Stimulated activated CD8-positive, alpha-beta memory T cell treated with anti-CD3 and anti-CD28 coated beads, Interleukin-7, amount 100 ng/mL, for 4 hours (primary cell): ENCODE measurements around the gene LDLRAP1.

ENCODE experiments used
- DNase-seq, 2 donors: peaks; one replicate each; pipeline ENCODE4 v3.0.0-alpha.2; 2020; ENCODE audit warnings: low read depth in 2 of 2

The LDLRAP1 gene

DNA sequence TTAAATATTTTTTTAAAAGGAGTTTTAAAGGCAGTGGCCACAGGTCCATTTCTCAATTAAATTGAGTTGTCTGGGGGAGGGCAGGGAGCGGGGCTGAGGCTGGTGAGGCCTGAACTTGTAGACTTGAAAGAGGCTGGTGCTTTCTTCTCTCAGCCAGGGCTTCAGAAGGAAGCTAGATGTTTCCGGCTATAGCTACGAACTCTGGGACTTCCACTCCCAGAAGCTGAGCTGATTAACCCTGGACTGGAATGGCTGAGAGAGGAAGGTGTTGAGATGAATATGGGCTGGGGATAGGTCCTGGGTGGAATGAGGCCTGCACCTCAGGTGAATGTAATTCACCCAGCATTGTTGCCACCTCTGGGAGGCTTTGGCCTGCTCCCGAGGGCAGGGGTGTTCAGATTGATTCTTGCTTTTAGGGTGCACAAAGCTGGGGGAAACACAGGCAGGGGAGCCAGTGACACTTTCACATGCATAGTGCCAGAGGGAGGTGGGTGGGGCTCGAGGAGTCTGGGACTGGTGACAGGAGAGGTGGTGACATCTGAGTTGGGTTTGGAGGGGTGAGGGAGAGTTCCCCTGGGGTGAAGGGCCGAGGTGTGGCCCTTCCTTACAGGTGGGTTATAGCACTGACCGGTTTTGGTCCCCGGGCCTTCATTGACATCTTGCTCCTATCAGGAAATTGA, 18.2 kb downstream of the LDLRAP1 start:
- no peak for DNase-seq

DNA sequence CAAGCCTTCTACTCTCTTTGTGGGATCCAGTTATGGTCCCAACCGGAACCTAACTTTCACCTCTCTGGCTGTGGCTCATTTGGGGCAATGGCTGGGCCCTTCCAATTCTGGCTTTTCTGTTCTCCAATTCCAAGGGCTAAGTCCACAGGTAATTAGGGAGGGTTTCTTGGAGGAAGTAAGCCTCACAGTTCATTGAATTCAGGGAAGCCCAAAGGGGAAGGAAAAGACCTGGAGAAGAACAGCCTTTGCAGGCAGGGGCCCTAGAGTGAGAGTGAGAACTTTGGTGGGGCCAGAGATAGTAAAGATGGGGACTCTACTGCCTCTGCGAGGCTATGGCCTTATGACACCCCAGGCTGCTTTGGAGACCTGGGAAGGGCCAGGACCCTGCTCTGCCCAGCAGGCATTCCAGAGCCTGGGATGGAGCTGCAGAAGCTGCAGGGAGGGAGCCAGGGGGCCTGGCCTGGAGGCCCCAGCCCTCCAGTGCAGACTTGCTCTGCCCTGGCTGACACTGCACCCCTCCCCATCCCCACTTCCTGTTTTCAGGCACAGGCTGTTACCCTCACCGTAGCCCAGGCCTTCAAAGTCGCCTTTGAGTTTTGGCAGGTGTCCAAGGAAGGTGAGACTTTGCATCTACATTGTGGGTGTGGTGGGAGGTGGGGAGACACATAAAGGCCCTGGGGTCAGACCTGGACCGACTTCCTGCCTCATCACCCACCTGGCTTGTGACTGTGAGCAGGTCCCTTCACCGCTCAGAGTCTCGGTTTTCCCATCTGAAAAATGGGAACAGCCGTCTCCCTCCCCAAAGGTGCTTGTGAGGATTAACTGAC, 18.9 kb downstream of the LDLRAP1 start:
- DNase-seq = peak; percentile 44 to 48

DNA sequence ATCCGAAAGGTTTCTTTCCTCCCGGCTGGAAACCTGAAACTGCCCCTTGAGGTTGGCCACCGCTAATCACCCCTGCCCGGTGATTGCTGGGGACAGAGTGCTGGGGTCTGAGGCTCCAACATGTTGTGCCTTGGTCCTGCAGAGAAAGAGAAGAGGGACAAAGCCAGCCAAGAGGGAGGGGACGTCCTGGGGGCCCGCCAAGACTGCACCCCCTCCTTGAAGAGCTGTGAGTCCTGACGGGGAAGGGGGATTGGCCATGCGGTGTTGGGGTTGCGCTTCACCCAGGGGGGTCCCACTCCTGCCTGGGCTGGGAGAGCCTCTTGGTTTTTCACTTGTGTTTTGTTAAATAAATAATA, 19.5 kb downstream of the LDLRAP1 start:
- no peak for DNase-seq

DNA sequence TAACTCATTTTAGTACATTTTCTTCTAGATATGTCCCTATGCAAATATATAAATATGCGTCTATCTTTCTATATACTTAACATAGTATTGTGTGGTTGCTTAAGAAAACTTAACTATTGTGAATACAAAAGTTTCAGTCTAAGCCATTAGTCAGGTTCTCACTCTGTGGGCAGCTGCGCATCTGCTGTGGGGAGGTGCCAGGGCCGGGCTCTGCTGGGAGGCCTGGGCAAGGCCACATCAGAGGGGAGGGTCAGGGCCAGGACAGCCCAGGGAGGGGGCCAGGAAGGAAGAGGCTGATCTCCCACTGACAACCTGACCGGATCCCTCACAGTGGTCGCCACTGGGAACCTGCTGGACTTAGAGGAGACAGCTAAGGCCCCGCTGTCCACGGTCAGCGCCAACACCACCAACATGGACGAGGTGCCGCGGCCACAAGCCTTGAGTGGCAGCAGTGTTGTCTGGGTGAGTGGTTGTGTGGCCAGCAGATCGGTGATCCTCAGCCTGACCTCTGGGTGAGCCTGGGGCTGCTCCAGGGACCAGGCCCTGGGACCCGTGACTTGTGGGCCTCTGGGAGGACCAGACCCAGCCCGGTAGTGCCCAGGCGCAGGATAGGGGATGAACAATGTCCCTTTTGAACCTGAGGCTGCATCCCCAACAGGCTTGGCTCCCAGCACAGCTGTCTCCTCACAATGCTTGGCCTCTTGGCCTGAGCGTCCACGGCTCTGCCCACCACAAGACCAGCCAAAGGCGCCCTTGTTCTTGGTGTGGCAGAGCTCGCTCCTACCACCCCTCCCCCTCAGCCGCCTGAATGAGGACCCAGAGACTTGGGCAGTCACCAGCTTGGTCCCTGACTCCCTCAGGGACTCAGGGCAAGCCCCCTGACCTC, 20.2 kb downstream of the LDLRAP1 start:
- no peak for DNase-seq

DNA sequence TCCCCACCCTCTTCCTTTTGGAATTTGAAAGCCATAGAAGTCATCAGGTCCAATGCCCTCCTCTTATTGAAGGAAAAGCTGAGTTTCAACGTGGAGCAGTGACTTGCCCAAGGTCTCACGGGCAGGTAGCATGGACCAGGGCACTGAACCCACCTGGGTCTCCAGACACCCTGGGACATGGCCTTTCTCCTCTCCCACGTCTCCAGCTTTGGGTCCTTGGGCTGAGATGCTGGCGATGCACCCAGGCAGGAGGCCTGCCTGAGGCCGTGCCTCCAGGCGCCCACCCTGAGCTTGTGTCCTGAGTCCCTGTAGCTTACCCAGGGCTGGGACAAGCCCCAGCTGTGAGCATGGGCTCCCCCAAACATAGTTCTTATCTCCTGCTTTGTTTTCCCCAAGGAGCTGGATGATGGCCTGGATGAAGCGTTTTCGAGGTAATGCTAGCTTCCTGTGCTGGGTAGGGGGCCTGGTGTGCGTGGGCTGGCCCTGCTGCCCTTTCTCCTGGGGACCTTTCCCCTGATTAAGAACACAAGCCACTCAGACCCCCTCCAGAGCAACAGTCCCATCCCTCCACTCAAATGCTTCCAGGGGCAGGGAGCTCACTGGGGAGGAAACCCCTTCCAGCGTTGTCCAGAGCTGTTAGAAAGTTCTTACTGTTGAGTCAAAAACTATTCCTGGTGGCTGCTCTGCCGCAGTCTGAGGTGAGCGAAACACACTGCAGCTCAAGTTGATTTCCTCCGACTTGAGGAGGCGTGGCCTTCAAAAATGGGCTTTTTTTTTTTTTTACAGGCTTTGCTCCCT, 21.6 kb downstream of the LDLRAP1 start:
- no peak for DNase-seq

DNA sequence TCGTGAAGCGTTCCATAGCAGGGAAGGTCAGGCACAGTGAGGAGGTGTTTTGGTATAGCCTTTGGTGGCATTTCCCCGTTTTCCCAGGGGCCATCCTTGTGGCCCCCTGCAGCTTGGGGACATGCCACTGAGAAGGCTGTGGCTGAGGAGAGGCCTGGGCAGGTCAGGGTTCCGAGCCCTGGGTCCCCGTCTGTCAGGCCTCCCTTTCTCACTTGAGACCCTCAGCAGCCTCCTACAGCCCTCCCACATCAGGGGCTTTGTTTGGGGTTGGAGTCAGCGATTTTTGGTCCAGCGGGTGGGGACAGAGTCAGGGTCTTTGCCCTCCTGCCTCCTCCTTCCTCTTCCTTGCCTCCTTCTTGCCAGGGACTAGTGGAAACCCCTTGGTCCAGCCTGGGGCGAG, 22.2 kb downstream of the LDLRAP1 start:
- DNase-seq = no peak

DNA sequence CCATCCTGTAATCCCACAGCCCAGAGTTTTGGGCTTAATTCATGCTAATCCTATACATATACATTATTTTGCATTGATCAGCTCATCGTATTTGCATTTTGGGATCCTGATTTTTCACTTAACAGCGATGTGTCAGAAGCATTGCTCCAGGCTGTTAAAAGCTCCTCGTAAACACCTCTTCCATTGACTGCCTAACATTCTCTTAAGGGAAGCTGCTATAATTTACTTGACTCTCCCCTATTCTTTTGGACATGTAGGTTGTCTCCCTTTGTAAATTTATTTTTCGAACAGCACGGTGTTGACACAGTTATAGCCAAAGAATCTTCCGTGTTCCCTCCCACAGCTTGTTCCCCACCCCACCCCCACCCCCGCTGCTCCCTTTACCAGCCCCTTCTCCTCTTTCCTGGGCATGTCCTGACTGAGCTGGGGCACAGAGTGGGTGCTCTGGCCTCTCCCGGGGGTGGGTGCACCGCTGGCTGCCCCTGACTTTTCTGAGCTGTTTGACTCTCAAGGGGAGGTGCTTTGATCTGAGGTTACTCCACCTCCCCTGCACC, 22.8 kb downstream of the LDLRAP1 start:
- no peak for DNase-seq

DNA sequence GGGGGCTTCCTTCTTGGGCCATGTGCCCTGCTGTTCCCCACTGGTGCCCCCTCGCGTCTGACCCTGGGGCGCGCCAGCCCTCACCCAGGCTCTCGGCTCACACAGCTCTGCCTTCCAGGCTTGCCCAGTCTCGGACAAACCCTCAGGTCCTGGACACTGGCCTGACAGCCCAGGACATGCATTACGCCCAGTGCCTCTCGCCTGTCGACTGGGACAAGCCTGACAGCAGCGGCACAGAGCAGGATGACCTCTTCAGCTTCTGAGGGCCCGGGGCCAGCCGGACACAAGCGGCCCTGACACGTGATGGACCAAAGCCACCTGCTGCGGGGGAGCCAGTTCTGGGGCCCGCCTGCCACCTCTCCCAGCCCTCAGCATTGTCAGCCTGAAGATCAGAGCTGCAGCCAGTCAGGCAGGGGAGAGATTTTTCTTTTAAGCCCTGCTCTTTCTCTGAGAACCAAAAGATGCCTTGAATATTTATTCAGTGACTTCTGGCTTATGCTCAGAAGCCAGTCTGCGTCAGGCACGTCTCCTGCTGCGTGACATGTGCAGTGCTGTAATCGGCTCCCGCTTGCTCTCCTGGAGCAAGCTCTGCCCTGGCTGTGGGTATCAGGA, 23.4 kb downstream of the LDLRAP1 start:
- peak in 1 of 2 donors; percentile 36 for DNase-seq

DNA sequence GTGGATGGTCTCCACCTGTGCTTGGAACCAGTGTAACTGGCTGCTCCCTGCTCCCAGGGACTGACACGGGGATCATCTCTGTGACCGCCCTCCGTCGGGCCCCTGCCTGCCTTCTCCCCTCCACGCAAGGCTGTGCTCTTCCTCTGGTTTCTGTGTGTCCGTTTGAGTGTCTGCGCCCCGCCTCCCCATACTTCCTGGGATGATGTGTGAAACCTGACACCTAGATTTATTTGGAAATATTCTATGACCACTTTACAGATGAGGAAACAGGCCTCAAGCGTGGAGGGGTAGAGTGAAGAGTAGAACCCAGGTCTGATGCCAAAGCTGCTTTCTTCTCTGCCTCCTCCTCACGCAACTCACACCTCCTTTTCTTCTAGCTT, 24.3 kb downstream of the LDLRAP1 start:
- DNase-seq = no peak

DNA sequence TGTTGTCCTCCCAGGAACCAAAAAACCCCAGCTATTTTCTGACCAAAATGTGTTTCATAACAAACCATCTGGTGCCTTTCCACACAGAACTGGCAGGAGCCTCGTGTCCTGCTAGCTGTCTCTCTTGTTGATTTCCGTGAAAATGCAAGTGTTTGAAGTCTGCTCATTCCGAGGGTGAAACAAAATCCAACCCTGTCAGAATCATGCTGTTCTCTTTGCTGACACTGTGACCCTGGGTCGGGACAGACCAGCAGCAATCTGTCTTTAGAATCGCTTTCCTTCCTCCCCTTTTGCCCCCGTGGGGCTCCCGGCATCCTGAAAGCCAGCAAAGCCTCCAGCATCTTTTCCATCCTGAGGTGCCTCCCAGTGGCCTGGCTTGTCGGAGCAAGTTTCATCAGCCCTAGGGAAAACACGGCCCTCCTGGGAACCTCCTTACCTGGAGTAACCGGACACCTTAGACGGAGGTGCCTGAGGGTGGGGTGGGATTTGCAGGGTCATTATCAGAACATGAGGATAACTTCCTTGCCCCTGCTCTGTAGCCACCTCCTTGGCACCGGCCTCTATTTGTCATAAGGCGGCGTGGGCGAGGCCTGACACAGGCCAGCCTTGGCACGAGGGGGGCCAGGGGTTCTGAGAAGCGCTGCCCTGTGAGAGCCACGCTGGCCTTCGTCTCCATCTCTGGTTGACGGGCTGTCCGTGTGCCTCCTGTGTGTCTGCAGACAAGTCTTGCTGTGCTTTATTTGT, 24.9 kb downstream of the LDLRAP1 start:
- DNase-seq = no peak

DNA sequence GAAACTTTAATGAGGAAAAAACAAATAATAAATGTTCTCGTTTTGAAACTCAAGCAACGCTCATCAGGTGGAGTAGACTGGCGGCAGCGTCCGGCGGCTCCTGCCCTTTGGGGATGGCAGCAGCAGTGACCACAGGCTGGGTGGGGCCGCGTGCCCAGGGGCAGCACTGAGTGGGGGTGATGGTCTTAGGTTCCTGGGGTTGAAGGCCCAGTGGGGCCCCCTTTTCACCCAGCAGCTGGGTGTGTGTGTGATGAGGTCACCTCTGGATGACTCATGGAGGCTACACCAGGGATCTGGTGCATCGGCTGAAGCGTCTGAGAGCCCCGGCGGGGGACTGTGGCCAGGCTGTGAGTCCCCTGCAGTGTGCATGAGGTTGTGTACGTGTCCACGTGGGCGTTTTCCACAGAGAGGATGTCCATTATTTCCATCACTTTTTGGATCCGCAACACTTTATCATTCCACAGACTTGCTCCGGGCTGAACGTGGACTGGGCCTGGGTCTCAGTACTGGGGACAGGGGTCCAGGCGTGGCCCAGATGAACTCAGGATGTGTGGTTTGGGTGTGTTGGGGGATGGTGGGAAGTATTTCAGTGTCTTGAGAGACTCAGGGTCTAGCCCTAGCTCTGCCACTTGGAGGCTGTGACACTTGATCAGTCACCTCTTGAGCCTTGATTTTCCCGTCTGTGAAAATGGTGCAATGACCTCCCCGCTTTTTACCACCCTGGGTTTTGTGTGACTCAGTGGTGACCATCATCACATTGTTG, 25.6 kb downstream of the LDLRAP1 start:
- DNase-seq = peak in 1 of 2 donors; percentile 23

DNA sequence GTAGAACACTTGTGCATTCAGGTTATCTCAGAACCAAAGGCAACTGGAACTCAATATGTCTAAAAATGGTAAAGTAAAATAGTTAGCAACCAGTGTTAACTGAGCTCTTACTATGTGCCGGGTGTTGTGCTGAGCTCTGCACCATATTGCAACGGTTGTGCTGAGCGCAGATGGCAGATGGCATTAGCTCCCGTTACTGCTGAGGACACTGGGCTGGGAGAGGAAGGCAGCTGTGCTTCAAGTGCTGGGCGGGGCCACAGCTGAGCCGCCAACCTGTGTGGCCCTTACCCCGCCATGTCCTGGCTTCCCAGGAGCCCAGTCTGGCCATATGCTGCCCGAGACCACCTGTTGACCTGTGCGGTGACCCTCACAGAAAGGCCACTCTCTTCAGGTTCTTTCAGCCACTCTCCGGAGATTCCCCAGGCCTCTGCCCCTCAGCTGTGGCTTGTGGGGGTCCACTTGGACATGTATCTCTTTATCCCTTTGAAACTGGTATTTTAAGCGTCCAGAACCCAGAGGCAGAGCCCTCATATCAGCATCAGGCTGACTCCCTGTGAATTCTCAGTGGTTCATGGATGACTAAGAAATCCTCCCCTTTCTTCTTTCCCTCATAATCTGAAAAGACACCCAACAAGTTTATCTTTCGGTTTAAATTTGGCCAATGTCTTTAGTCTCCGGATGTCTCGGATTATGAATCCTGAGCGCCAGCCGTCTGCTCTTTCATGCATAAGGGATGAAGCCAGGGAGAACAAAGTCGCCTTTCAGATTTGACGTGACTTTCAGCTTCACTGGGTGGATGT, 26.4 kb downstream of the LDLRAP1 start:
- no peak for DNase-seq

DNA sequence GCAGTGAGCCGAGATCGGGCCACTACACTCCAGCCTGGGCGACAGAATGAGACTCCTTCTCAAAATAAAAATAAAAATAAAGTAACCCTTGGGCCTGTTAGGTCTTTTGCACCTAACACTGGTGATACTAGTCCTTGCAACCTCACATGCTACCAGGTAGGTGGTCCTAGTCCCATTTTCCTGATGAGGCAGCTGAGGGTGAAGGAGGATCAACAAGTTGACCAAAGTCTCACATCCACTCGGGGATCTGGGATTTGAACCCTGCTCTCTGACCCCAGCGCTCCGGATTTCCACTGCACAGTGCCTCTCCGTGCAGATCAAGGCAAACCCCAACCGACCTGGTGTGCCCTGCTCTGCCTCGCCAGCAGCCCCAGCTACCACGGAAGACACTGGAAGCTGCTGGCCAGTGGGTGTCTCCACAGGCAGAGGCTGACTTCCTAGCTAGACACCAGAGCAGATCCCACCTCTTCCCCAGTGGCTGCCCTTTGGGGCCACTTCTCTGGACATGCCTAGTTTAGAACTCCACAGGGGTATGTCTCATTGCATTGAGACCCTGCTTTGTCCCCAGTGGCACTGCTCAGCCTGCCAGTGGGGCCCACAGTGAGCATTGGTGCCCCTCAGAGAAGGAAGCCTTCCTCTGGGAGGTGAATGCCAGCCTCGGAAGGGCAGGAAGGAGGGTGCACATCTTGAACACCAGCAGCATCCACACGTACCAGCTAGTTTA, 27.6 kb downstream of the LDLRAP1 start:
- DNase-seq = no peak

DNA sequence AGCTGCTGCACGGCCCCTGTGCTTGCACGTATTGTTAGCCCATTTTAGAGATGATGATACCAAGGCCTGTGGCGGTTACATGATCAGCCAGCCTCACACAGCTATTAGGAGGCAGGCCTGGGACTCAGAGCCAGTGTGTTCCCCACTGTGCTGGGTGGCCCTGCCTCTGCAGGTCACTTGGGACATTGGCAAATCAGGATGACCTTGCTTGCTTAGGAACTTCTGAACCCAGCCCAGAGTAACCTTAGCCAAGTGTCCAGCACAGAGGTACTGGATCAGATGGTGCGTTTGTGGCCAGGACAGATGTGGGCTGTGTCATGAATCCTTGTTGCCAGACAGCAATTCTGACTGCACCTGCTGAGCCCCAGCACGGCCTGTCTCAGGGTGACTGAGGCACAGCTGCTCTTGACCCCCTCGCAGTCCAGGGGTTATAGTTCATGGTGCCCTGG, 28.1 kb downstream of the LDLRAP1 start:
- no peak for DNase-seq

DNA sequence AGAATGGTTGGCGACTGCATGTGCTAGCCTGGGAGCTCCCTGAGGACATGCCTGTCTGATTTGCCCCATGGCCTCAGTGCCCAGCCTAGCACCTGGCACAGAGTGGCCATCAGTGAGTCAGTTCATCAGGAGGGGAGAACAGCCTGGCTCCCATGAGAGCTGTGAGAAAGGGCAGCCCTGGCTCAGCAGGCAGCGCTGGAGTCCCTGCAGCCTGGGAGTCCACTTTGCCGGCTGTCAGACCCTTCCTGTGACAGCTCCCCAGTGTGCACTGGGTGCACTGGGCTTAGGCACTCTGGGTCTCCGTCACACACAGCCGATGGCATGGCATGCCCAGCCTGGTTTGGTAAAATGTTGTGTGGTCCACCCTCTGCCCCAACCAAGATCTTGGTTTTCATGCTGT, 28.7 kb downstream of the LDLRAP1 start:
- no peak for DNase-seq

DNA sequence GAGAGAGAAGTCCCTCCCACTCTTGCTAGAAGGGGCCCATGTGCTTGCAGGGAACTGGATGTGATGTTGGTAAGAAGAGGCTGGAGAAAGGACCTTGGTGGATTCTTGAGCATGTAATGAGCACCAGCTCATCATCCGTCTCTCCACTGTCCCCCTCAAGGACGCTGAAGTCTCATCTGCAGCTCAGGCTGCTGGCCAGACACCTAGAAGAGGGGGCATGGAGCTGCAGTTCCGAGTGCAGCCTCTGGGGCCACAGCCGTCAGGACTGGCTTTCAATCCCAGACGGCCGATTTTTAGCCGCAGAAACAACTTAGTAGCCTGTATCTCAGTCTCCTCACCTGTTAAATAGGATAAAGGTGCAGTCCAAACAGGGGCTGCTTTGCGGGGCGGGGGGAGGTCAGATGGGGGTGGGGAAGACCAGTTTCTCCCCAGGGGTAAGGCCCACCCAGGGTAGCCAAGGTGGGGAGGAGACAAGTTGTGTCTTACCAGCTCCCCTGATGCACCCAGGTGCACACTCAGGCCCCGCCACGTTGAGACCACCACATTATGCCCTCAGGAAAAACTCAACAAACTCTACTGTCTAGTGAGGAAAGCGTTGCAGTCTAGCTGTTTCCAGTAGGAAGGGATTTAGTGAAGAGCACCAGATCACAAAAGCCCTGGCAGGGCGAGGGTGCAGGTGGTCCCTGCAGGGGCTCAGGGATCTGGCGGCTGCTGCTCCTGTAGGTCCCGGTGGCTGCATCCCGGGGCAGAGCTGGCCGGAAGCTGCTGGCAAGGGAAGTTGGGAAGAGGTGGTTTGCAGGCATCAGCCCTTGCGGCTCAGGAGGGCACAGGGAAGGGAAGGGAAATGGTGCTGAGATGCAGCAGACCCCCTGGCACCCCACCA, 29.5 kb downstream of the LDLRAP1 start:
- DNase-seq = no peak

DNA sequence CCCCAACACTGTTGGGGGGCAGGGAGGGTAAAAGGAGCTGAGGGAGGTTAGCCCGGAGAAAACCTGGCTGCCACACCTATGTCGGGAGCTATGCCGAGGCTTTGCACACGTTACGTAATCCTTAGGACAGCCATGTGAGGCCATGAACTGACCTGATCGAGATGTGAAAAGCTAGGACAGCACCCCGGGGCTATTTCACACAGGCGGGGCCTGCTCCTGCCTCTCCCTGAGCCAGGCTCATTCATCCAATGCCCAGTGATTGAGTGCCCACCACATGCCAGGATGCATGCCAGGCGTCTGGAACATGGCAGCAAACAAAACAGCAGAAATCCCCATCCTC, 30.2 kb downstream of the LDLRAP1 start:
- DNase-seq = no peak
